Occipital lobe (tissue), 2 donors: ENCODE results near the gene CHCHD3. TPM values are rescaled to one million over a fixed set of nuclear protein-coding genes. Genes with fewer than 3 reads are reported as not detected.
"Not testable (repeated sequence)": the region's sequence is repeated elsewhere in the genome, so short reads cannot be mapped to it uniquely, and the experiment has no call there.

Source experiments
- DNase-seq: peaks from one replicate; lab custom pipeline; 2025; lab: John Stamatoyannopoulos, UW
- total RNA-seq: library from RNA; depleted of rRNA; stranded (reverse); fragments of >200 nt; gene quantifications from one replicate; pipeline ENCODE4 v1.2.3, GENCODE V29; 2014

CHCHD3 gene
- total RNA-seq, 1 donor from 2014 or later: 55.1 TPM

- no peak for DNase-seq
Measured at GRCh38 chr7:133044722-133045473, 37.0 kb downstream of the CHCHD3 start.

GRCh38 chr7:133040674-133041073 is 41.2 kb downstream of the CHCHD3 start:
- no peak for DNase-seq

- no peak for DNase-seq
Measured at GRCh38 chr7:133040178-133040577, 41.7 kb downstream of the CHCHD3 start.

- no peak for DNase-seq
Measured at GRCh38 chr7:133039614-133040013, 42.3 kb downstream of the CHCHD3 start.

- DNase-seq: no peak
Measured at GRCh38 chr7:133036289-133036688, 45.6 kb downstream of the CHCHD3 start.

GRCh38 chr7:133035240-133035639 is 46.6 kb downstream of the CHCHD3 start:
- DNase-seq: not testable (repeated sequence)

- DNase-seq: no peak
Measured at GRCh38 chr7:133030346-133030745, 51.5 kb downstream of the CHCHD3 start.

GRCh38 chr7:133029463-133029862 is 52.4 kb downstream of the CHCHD3 start:
- DNase-seq: no peak

GRCh38 chr7:133027397-133027796 is 54.5 kb downstream of the CHCHD3 start:
- DNase-seq: no peak

- no peak for DNase-seq
Measured at GRCh38 chr7:133026210-133026859, 55.6 kb downstream of the CHCHD3 start.

GRCh38 chr7:133025056-133025455 is 56.8 kb downstream of the CHCHD3 start:
- no peak for DNase-seq

GRCh38 chr7:133024596-133024995 is 57.3 kb downstream of the CHCHD3 start:
- DNase-seq: no peak

GRCh38 chr7:133023370-133024071 is 58.4 kb downstream of the CHCHD3 start:
- DNase-seq: no peak

GRCh38 chr7:133022661-133023060 is 59.2 kb downstream of the CHCHD3 start:
- no peak for DNase-seq

GRCh38 chr7:133021196-133021595 is 60.7 kb downstream of the CHCHD3 start:
- DNase-seq: no peak

- no peak for DNase-seq
Measured at GRCh38 chr7:133020496-133020895, 61.4 kb downstream of the CHCHD3 start.

GRCh38 chr7:133019590-133019989 is 62.3 kb downstream of the CHCHD3 start:
- no peak for DNase-seq

GRCh38 chr7:133016604-133017003 is 65.3 kb downstream of the CHCHD3 start:
- no peak for DNase-seq

- no peak for DNase-seq
Measured at GRCh38 chr7:133015888-133016287, 66.0 kb downstream of the CHCHD3 start.

GRCh38 chr7:133011746-133012145 is 70.1 kb downstream of the CHCHD3 start:
- no peak for DNase-seq

GRCh38 chr7:133009426-133010252 is 72.3 kb downstream of the CHCHD3 start:
- DNase-seq: no peak

GRCh38 chr7:133007961-133008360 is 73.9 kb downstream of the CHCHD3 start:
- no peak for DNase-seq
